ENCODE data around the gene SH3D21.

Gene SH3D21

DNA sequence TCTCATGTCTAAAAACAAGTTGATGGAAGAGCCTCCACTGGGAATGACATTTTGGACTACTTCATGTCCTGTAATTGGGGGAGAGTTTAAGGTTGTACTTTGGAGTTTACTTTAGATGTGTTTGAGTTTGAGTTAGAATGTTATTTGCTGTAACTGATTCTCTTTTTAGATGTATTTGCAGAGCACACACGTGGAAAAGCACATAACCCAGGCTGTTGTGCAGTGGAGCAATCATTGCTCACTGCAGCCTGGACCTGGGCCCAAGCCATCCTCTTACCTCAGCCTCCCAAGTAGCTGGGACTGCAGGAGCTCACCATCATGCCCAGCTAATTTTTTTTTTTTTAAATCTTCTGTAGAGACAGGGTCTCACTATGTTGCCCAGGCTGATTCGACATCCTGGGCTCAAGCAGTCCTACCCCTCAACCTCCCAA lies 36.7 kb upstream of the SH3D21 start:
- H3K4me3 ChIP-seq (ENCODE audit: low read depth, low read length): no peak overlapping the region
- ChIA-PET POLR2A (interaction anchor here (1.0 kb wide), 1 partner anchor 25 kb away, joined by 3 read pairs; no protein-coding TSS in a partner anchor), CTCF (interaction anchor here (1.8 to 2.0 kb wide), 2 partner anchors 10 to 16 kb away, joined by 4 to 9 read pairs; no protein-coding TSS in a partner anchor)
- H3K9me3 ChIP-seq (ENCODE audit: control insufficient read depth, insufficient read depth, low read depth, low read length): no peaks in the 10 kb centered on the region
- H3K36me3 ChIP-seq (ENCODE audit: control insufficient read depth in 2 of 2, insufficient read depth in 1 of 2, low read length in 2 of 2): peaks cover 19 to 73% of the 10 kb centered on the region in 2 experiments; a peak in 2 of 3 replicates
- peaks cover 6% of the 10 kb centered on the region for H3K4me1 ChIP-seq (ENCODE audit: control insufficient read depth, insufficient read depth, low read length)
- H3K27ac ChIP-seq (ENCODE audit: extremely low read depth, low read depth, low read length): no peak overlapping the region
- no peak for TF ChIP-seq ZNF521 (tag by site-specific recombination; IDR thresholded peaks at IDR 0.05)
- TF ChIP-seq ZNF626 (tag by site-specific recombination; IDR thresholded peaks at IDR 0.05): no peak
- no peak for TF ChIP-seq KLF1 (tag by site-specific recombination; IDR thresholded peaks at IDR 0.05)
- TF ChIP-seq, protein P1, sequence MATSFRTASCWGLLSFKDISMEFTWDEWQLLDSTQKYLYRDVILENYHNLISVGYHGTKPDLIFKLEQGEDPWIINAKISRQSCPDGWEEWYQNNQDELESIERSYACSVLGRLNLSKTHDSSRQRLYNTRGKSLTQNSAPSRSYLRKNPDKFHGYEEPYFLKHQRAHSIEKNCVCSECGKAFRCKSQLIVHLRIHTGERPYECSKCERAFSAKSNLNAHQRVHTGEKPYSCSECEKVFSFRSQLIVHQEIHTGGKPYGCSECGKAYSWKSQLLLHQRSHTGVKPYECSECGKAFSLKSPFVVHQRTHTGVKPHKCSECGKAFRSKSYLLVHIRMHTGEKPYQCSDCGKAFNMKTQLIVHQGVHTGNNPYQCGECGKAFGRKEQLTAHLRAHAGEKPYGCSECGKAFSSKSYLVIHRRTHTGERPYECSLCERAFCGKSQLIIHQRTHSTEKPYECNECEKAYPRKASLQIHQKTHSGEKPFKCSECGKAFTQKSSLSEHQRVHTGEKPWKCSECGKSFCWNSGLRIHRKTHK (tag by site-specific recombination; IDR thresholded peaks at IDR 0.05): no peak
- TF ChIP-seq, protein P2, sequence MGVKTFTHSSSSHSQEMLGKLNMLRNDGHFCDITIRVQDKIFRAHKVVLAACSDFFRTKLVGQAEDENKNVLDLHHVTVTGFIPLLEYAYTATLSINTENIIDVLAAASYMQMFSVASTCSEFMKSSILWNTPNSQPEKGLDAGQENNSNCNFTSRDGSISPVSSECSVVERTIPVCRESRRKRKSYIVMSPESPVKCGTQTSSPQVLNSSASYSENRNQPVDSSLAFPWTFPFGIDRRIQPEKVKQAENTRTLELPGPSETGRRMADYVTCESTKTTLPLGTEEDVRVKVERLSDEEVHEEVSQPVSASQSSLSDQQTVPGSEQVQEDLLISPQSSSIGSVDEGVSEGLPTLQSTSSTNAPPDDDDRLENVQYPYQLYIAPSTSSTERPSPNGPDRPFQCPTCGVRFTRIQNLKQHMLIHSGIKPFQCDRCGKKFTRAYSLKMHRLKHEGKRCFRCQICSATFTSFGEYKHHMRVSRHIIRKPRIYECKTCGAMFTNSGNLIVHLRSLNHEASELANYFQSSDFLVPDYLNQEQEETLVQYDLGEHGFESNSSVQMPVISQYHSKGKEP (tag by site-specific recombination; IDR thresholded peaks at IDR 0.05): no peak
- no peak for TF ChIP-seq ZNF157 (tag by site-specific recombination; IDR thresholded peaks at IDR 0.05)
- TF ChIP-seq ZXDB (tag by site-specific recombination; IDR thresholded peaks at IDR 0.05): no peak
- TF ChIP-seq ZNF366 (tag by site-specific recombination; conservative IDR thresholded peaks at IDR 0.05): no peak
- TF ChIP-seq ZNF354C (tag by site-specific recombination; IDR thresholded peaks at IDR 0.05; ENCODE audit: borderline replicate concordance, low read depth): no peak
- no peak for TF ChIP-seq GFI1B (tag by site-specific recombination; IDR thresholded peaks at IDR 0.05)
- no peak for TF ChIP-seq ZNF529 (tag by site-specific recombination; IDR thresholded peaks at IDR 0.05; ENCODE audit: insufficient replicate concordance)
- no peak for TF ChIP-seq YY1 (tag by site-specific recombination; IDR thresholded peaks at IDR 0.05)
- TF ChIP-seq EGR2 (tag by site-specific recombination; IDR thresholded peaks at IDR 0.05; ENCODE audit: low read depth): no peak
- TF ChIP-seq MYNN (tag by site-specific recombination; IDR thresholded peaks at IDR 0.05; ENCODE audit: borderline replicate concordance): no peak
- TF ChIP-seq REST (tag by site-specific recombination; IDR thresholded peaks at IDR 0.05): no peak
- TF ChIP-seq ZNF24 (tag by site-specific recombination; IDR thresholded peaks at IDR 0.05): no peak

GRCh38 chr1:36273024-36273423 lies 33.1 kb upstream of the SH3D21 start:
- Histone ChIP-seq H3K36me3 (ENCODE audit: control insufficient read depth in 2 of 2, insufficient read depth in 1 of 2, low read length in 2 of 2) (peaks cover 13 to 59% of the 10 kb centered on the region in 2 experiments; a peak in 2 of 3 replicates), H3K9me3 (ENCODE audit: control insufficient read depth, insufficient read depth, low read depth, low read length) (no peaks in the 10 kb centered on the region)
- TF ChIP-seq, protein P3, sequence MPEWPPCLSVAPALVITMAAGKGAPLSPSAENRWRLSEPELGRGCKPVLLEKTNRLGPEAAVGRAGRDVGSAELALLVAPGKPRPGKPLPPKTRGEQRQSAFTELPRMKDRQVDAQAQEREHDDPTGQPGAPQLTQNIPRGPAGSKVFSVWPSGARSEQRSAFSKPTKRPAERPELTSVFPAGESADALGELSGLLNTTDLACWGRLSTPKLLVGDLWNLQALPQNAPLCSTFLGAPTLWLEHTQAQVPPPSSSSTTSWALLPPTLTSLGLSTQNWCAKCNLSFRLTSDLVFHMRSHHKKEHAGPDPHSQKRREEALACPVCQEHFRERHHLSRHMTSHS (tag by site-specific recombination; IDR thresholded peaks at IDR 0.05): no peak
- TF ChIP-seq IKZF3 (tag by site-specific recombination; IDR thresholded peaks at IDR 0.05) (no peak), EGR2 (tag by site-specific recombination; IDR thresholded peaks at IDR 0.05; ENCODE audit: low read depth) (no peak), ZNF239 (tag by site-specific recombination; IDR thresholded peaks at IDR 0.05) (no peak), REST (tag by site-specific recombination; IDR thresholded peaks at IDR 0.05) (no peak), ZNF707 (tag by site-specific recombination; IDR thresholded peaks at IDR 0.05) (no peak)
- TF ChIP-seq, protein P4, sequence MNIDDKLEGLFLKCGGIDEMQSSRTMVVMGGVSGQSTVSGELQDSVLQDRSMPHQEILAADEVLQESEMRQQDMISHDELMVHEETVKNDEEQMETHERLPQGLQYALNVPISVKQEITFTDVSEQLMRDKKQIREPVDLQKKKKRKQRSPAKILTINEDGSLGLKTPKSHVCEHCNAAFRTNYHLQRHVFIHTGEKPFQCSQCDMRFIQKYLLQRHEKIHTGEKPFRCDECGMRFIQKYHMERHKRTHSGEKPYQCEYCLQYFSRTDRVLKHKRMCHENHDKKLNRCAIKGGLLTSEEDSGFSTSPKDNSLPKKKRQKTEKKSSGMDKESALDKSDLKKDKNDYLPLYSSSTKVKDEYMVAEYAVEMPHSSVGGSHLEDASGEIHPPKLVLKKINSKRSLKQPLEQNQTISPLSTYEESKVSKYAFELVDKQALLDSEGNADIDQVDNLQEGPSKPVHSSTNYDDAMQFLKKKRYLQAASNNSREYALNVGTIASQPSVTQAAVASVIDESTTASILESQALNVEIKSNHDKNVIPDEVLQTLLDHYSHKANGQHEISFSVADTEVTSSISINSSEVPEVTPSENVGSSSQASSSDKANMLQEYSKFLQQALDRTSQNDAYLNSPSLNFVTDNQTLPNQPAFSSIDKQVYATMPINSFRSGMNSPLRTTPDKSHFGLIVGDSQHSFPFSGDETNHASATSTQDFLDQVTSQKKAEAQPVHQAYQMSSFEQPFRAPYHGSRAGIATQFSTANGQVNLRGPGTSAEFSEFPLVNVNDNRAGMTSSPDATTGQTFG (tag by site-specific recombination; IDR thresholded peaks at IDR 0.05; ENCODE audit: borderline replicate concordance): no peak

More at GRCh38 chr1:36273024-36273423, 33.1 kb upstream of the SH3D21 start:
- Histone ChIP-seq H3K4me3 (ENCODE audit: low read depth, low read length) (no peak overlapping the region), H3K27ac (ENCODE audit: extremely low read depth, low read depth, low read length) (no peak overlapping the region), H3K4me1 (ENCODE audit: control insufficient read depth, insufficient read depth, low read length) (no peaks in the 10 kb centered on the region)
- CTCF ChIA-PET: interaction anchor here (0.6 to 1.2 kb wide), 3 partner anchors 48 to 1236 kb away, joined by 3 read pairs; no protein-coding TSS in a partner anchor
- POLR2A ChIA-PET: no interaction called here

Data from HEK293 (cell line).